Fibroblast of villous mesenchyme (primary cell): ENCODE results near the gene ZNF282. TPM values are rescaled to one million over a fixed set of nuclear protein-coding genes. Genes with fewer than 3 reads are reported as not detected.
A peak's percentile ranks its signal among the peaks of the same experiment; 100 is the strongest.

Experiments
- DNase-seq: peaks from one replicate; pipeline ENCODE4 v3.0.0-alpha.2; 2010; ENCODE audit warnings: low read depth
- H3K4me3 ChIP-seq: 2 replicates; pipeline ENCODE4 v1.5.1; 2011; ENCODE audit warnings: low read depth, mild to moderate bottlenecking, low read length
- total RNA-seq: library from RNA; depleted of rRNA; stranded (reverse); fragments of >200 nt; gene quantifications from 2 replicates; pipeline ENCODE4 v1.2.3, GENCODE V29; 2012
- TF ChIP-seq, protein P1 (sequence below): IDR thresholded peaks from 2 replicates; pipeline ENCODE4 v1.5.1; 2012; ENCODE audit warnings: low read depth, mild to moderate bottlenecking, low read length; ENCODE audit not compliant: insufficient read depth

The ZNF282 gene
- 19.0 and 21.6 TPM in 2 replicates for total RNA-seq

DNA sequence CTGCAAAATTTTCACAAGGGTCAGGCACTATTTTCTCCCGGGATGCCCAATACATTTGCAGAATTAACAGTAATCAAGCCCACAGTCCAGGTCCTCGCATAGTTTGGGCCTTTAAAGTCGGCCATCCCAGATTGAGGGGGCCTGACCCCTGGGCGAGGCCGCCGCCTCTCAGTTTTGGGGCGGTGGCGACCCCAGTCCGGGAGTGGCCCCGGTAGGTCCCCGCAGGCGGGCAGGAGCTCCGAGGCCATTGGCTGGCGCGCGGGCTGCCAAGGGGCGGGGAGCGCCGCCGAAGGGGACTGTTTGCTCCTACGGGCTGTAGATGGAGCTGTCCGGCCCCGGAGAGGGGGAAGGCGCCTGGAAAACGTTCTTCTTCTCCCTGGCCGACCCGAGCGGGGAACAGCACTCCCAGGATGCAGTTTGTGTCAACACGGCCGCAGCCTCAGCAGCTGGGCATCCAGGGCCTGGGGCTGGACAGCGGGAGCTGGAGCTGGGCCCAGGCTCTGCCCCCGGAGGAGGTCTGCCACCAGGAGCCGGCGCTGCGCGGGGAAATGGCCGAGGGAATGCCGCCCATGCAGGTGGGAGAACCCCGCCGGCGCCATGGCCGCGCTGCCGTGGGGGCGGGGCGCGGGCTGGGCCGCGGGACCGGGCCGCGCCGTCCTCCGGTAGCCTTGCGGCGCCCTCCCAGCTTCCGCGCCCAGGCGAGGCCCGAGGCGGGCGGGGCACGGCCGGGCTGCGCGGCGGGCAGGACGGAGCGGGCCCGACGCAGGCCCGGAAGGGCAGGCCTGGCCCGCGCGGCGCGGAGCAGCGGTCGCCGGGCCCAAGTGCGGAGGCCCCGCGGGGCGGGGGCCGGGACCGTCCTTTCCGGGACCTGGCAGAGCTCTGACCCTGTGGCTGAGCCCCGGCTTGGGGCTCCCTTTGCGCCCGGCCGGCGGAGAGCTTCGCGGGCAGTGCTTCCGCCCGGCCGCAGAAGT is at the start of gene ZNF282:
Gene ZNF282, plus strand, starts transcription at position 367 of the 971 bp plus-strand sequence. Its CDS starts 44 bp downstream, at position 411.
- TF ChIP-seq, protein P1, sequence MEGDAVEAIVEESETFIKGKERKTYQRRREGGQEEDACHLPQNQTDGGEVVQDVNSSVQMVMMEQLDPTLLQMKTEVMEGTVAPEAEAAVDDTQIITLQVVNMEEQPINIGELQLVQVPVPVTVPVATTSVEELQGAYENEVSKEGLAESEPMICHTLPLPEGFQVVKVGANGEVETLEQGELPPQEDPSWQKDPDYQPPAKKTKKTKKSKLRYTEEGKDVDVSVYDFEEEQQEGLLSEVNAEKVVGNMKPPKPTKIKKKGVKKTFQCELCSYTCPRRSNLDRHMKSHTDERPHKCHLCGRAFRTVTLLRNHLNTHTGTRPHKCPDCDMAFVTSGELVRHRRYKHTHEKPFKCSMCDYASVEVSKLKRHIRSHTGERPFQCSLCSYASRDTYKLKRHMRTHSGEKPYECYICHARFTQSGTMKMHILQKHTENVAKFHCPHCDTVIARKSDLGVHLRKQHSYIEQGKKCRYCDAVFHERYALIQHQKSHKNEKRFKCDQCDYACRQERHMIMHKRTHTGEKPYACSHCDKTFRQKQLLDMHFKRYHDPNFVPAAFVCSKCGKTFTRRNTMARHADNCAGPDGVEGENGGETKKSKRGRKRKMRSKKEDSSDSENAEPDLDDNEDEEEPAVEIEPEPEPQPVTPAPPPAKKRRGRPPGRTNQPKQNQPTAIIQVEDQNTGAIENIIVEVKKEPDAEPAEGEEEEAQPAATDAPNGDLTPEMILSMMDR = peak; percentile 59
- peak within 1 kb of the TSS; percentile 90 for H3K4me3 ChIP-seq
- DNase-seq = peak; percentile 88

GRCh38 chr7:149147072-149147751 is 48.1 kb upstream of the ZNF282 start, which contains the start of gene ZNF398:
TSS of gene ZNF398 (plus strand) at chr7:149147453. CDS start at chr7:149147743, 290 bp downstream.
- H3K4me3 ChIP-seq = peak within 1 kb of the TSS; percentile 84
- peak; percentile 74 for DNase-seq
- TF ChIP-seq, protein P1 = peak; percentile 43

- DNase-seq = peak; percentile 69
- H3K4me3 ChIP-seq = peak overlapping the region; percentile 84
- TF ChIP-seq, protein P1 = no peak
Measured at GRCh38 chr7:149147752-149148653, 47.3 kb upstream of the ZNF282 start.

DNA sequence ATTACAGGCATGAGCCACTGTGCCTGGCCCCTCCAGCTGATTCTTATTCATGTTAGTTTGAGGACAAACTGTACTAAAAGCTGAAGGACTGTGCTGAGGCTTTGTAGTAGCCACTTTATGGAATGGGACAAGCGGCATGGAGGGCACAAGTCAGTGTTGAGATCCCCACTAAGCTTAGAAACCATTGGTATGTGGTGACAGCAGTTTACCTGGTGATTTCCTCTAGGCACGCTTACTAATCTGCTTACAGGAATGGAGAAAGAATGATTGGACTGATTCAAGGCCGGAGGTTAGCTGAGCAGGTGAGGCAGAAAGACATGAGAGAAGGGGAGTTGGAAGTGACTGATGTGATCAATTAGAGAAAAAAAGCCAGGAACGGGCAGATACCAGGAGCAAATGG is 44.4 kb upstream of the ZNF282 start:
- no peak overlapping the region for H3K4me3 ChIP-seq
- no peak for DNase-seq
- TF ChIP-seq, protein P1 = no peak

GRCh38 chr7:149153346-149153745 is 42.0 kb upstream of the ZNF282 start:
- TF ChIP-seq, protein P1 = no peak
- no peak for DNase-seq
- H3K4me3 ChIP-seq = no peak overlapping the region

DNA sequence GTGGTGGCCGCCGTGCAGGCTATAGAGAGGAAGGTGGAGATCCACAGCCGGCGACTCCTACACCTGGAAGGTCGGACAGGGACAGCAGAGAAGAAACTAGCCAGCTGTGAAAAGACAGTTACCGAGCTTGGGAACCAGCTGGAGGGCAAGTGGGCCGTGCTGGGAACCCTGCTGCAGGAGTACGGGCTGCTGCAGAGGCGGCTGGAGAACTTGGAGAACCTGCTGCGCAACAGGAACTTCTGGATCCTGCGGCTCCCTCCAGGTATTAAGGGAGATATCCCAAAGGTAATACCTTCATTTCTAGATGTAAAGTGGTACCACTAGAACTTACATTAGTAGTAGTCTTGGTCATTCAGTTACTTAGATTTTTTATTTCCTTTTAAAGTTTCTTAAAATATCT is 41.3 kb upstream of the ZNF282 start:
- no peak overlapping the region for H3K4me3 ChIP-seq
- TF ChIP-seq, protein P1 = no peak
- DNase-seq = no peak
